DMS79 treated with DMSO at 0.1 percent for 48 hours (cell line): ENCODE measurements around the gene CNPY1.
"Not testable (repeated sequence)": the region's sequence is repeated elsewhere in the genome, so short reads cannot be mapped to it uniquely, and the experiment has no call there.

Source experiments
- DNase-seq: peaks from one replicate; lab custom pipeline; 2025; lab: John Stamatoyannopoulos, UW

CNPY1 gene

DNA sequence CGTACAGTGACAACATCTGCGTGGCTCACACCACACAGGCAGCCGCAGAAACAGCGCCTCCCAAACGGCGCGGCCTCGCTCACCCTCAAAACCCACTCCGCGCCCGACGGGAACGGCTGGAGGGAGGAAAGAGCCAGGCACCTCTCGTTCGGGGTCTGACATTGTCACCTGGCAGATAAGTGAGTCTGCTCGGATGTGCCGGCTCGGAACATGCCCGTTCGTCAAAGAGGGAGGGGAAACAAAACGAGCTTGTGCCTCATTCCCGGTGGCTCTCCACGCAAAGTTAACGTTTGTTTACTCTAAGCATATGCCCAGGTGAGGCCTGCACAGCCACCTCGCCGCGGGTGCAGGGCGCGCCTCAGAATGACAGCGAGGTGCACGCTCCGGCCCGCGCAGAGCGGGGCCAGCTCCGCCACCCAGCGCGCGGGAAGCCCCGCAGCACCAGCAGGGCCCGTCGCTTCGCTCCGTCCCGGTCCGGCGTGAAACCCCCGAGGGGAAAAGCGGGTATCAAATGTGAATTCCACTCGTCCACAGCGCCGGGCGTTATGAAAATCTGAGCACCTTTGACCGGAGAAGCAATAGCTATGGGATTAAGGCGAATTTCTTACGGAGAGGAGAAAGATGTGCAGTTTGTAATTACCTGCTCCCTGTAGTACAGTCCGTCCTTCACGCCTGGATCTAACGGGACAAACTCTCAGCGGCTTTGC is 13.1 kb downstream of the CNPY1 start:
- no peak for DNase-seq

GRCh38 chr7:155532792-155533119 is 13.6 kb downstream of the CNPY1 start:
- DNase-seq: no peak

- DNase-seq: no peak
These were observed 14.7 kb downstream of the CNPY1 start for GRCh38 chr7:155531681-155532080.

GRCh38 chr7:155530601-155531000 is 15.8 kb downstream of the CNPY1 start:
- no peak for DNase-seq

DNA sequence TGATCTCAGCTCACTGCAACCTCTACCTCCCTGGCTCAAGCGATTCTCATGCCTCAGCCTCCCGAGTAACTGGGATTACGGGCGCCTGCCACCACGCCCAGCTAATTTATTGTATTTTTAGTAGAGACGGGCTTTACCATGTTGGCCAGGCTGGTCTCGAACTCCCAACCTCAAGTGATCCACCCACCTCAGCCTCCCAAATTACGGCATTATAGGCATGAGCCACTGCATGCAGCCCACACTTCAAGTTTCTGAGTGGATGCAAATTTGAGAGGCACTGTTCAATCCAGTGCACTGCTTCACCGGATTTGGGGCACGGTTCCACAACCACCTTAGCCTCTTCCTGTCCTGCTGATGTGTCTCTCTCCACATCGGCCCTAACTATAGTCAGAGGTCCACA is 16.5 kb downstream of the CNPY1 start:
- no peak for DNase-seq

DNA sequence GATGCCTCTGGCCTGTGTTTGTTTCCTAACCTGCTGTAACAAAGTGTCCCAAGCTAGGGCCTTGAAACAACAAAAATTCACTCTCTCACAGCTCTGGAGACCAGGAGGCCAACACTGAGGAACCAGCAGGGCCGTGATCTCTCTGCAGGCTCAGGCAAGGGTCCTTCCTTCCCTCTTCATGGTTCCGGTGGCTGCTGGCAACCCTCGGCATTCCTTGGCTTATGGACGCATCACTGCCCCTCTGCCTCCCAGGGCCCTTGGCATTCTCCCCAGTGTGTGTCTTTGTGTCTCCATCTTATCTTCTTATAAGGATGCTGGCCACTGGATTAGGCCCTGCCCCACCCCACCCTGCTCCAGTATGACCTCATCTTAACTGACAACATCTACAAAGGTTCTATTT is 17.0 kb downstream of the CNPY1 start:
- no peak for DNase-seq

GRCh38 chr7:155527664-155528063 is 18.7 kb downstream of the CNPY1 start:
- DNase-seq: no peak

GRCh38 chr7:155526225-155526624 is 20.1 kb downstream of the CNPY1 start:
- no peak for DNase-seq

DNA sequence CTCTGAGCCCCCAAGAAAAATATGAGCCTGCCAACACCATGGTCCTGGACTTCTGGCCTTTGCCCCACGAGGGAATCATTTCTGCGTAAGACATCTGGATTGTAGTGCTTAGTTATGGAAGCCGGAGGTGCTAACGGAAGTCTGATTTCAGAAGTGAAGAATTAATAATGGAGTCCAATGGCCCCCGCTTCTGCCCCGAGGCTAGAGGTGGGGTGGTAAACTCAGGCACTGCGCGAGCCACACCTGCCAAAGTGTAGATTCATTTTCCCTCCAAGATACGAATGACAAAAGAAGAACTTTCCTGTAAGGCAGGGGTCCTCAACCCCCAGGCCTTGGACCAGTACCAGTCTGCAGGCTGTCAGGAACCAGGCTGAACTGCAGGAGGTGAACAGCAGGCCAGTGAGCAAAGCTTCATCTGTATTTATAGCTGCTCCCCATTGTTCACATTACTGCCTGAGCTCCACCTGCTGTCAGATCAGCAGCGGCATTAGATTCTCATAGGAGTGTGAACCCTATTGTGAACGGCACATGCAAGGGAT is 22.3 kb downstream of the CNPY1 start:
- DNase-seq: no peak

- no peak for DNase-seq
These were observed 23.1 kb downstream of the CNPY1 start for GRCh38 chr7:155523168-155523675.

GRCh38 chr7:155521743-155522398 is 24.5 kb downstream of the CNPY1 start:
- DNase-seq: peak; percentile 9

DNA sequence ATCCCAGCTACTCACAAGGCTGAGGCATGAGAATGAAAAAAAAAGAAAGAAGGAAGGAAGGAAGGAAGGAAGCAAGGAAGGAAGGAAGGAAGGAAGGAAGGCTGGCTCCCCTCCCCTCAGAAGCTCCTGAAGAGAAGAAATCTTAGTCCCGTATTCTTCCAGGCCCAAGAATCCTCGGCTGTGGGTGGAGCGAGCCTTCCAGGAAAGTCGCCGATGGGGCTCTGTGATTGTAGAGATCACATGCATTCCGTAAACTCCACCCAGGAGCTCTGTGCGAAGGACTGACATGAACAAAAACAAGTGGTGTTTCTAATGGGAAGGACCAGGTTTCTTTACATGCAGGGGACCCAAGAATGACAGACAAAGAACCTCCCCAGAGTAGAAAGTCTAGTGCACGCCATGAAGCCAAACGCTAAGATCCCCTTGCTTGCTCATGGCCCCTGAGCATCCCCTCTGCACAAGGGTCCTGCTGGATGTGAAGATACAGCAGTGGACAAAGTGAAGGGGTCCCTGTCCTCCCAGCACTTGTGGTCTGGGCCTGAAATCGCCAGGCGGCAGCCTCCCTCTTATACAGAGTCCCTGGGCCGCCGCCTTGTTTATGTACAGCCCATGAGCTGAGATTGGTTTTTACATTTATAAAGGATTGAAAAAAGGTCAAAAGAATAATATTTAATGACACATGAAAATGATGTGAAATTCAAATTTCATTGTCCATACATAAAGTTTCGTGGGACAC is 25.2 kb downstream of the CNPY1 start:
- no peak for DNase-seq

DNA sequence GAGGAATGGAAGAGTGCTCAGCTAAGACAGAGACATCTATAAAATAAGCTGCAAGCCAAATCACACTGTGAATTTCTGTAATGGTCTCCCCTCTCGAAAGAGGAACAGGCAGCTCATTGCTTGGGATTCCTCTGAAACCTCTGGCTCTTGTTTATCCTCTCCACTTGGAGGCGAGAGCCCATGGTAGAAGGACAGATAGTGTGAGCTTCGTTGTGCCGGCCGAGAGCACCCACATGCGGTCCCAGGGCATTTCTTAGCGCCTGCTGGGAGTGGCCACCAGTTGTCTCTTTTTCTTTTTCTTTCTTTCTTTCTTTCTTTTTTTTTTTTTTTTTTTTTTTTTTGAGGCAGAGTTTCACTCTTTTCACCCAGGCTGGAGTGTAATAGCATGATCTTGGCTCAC is 26.2 kb downstream of the CNPY1 start:
- no peak for DNase-seq

DNA sequence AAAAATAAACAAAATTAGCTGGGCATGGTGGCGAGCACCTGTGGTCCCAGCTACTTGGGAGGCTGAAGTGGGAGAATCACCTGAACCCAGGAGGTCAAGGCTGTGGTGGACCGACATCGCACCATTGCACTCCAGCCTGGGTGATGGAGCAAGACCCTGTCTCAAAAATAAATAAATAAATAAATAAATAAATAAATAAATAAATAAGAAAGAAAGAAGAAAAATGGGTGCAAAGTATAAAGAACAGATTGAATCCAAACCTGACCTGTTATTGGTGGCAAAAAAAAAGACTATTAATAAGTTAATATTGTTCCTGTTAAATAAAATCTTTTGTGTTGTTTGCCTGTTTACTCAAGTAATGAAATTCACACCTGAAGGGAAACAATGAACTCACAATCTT is 27.0 kb downstream of the CNPY1 start:
- DNase-seq: not testable (repeated sequence)

- no peak for DNase-seq
These were observed 27.7 kb downstream of the CNPY1 start for GRCh38 chr7:155518633-155519032.

- DNase-seq: no peak
These were observed 28.4 kb downstream of the CNPY1 start for GRCh38 chr7:155517969-155518368.

DNA sequence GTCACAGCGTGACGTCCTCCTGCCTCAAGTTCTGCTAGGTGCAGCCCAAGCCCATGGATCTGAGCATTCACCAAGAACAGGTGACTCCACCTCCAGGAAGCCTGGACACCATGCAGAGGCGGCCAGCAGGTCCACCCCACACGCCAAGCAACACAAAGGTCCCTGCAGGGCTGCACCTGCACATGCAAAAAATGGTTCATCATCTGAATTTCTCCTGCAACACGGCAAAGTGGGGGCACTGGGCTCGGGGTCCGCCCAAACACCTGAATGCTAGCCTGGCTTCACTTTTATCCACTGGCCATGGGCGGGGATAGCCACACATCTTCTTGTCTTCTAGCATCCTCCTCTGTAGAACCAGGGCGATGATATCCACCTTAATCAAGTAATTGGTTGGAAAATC is 28.9 kb downstream of the CNPY1 start:
- no peak for DNase-seq

- no peak for DNase-seq
These were observed 29.9 kb downstream of the CNPY1 start for GRCh38 chr7:155516466-155516865.

DNA sequence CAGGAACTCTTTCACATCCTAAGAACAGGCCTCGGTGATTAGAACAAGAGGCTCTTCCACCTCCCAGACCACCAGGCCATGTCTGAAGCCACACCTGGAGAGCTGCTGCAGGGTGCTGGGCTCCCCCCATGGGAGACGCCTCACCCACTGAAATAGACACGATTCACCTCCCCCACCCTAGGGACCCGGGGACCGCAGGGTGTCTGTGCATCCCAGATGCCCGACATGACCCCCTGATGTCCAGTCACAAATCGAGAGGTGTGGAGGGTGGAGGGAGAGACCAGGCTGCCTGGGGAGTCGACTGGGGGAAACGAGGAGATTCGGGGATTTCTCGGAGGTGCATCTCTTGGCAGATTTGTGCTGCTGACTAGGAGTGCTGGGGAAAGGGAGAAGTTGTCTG is 31.0 kb downstream of the CNPY1 start:
- DNase-seq: no peak

- DNase-seq: no peak
These were observed 32.1 kb downstream of the CNPY1 start for GRCh38 chr7:155514296-155514695.

DNA sequence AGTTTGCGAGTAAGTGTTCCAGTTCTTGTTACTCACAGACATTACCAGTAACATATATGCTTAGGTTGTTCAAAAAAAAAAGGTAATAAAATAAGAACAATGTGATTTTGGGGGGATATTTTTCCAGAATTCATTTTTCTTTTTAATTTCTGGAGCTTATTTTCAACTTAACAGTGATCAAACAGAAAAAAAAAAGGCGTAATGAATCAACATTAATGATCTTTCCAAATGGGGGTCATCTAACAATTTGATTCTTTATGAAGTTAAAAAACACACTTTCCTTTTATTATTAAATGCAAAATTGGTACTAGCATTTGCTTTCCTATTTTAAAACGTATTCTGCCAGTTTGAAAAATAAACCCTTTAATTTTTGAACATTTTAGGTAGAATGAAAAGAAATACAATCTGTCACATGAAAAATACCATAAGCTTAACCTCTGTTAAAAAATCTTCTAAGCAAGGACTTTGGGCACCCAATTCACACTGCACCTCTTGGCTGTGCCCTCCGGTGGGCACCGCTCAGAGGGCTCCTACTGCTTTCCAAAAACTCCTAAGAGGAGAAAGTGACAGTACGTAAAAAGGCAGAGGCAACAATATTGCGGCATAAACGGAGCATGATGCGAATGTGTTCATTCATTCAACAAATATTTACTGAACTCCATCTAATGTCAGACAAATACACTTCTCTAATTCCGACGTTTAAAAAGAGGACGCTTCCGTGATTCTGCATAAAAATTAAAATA is 32.6 kb downstream of the CNPY1 start:
- no peak for DNase-seq

DNA sequence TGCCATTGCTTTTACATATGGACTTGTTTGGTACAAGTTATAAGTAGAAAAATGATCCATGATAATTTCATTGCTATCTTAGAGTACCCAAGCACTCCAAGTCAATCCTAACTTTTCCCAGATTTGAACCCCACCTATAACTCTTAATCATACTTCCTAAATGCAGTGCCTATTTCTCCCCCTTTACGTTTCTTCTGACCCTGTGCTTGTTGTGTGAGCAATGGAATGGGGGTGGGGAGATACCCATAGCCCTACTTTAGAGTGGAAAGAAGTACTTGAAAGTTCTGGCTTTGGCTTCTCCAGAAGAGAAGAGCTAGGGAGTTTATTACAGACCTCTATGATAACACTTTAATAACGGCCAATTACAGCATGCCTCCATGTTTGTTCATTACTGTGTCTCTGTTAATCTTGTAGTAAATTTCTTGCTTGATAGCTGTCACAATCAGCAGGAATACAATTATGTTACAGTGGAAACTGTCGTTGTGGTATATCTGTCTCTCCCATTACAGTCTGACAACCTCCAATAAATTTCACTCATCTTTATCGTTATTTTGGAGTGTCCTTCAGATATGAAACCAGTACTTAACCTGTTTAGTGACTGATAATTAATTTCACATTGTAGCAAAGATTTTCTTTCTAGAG is 34.0 kb downstream of the CNPY1 start:
- no peak for DNase-seq
